Central memory CD4-positive, alpha-beta T cell (primary cell): ENCODE measurements around the gene COPS3.

Experiments
- DNase-seq: peaks from one replicate; pipeline ENCODE4 v3.0.0; 2022

The COPS3 gene

DNA sequence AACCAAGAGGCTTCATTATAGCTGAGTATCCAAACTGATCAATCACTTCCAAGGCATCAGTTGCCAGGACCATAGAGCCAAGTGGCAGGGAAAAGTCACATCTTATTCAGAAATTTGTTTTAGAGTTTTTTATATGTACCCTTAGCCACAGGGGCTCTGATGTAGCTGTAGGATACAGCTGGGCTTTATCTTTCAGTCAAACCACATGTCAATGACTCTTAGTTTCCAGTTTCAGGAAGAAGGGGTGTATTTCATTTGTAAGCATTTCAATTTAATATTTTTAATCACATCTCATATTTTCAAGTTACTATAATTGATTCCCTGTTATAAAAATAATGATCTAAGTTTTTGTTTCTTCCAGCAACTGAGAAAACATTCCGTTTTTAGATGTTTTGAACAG, 41.2 kb downstream of the COPS3 start:
- DNase-seq: no peak

GRCh38 chr17:17237026-17237799, 43.8 kb downstream of the COPS3 start, which contains the start of gene FLCN:
Gene FLCN (minus strand): TSS chr17:17237168. CDS start chr17:17228137, 9,031 bp downstream.
- DNase-seq: peak; percentile 88

GRCh38 chr17:17236295-17237025, 44.6 kb downstream of the COPS3 start:
- DNase-seq: peak; percentile 2

- DNase-seq: no peak
These were observed 45.6 kb downstream of the COPS3 start for GRCh38 chr17:17235212-17236174.

- no peak for DNase-seq
These were observed 48.8 kb downstream of the COPS3 start for GRCh38 chr17:17232303-17232621.

- DNase-seq: no peak
These were observed 49.3 kb downstream of the COPS3 start for GRCh38 chr17:17231621-17232302.

DNA sequence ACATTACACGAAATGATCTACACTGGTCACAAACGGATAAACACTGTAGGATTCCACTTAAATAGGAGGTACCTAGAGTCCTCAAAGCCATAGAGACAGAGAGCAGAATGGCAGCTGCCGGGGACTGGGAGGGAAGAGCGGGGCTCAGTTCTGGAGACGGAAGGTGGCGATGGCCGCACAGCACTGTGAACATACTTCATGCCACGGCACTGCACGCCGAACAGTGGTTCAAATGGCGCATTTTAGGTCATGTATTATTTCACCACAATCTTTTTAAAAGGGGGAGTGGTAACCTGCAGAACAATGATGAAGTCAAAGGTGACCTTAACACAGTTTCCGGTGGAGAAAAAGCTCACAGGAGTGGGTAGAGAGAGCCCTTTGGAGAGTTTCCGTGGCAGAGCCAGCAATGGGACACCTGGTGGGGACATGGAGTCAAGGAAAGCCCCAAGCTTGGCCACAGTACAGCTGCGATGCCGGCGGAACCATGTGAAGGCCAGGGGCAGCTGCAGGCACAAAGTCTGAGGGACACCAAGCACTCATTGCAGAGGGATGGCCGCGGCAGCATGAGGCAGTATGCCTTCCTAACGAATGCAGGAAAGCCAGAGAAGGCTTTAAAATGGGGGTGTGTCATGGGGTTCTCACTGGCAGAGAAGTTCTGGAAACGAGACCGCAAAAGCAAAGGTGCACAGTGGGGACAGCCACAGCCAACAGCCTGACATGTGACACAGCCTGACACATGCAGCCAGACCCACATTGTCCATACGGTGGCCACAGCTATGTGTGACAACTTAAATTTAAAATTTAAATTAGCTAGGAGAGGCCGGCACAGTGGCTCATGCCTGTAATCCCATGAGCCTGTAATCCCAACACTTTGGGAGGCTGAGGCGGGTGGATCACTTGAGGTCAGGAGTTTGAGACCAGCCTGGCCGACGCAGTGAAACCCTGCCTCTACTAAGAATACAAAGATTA, 51.3 kb downstream of the COPS3 start:
- no peak for DNase-seq

DNA sequence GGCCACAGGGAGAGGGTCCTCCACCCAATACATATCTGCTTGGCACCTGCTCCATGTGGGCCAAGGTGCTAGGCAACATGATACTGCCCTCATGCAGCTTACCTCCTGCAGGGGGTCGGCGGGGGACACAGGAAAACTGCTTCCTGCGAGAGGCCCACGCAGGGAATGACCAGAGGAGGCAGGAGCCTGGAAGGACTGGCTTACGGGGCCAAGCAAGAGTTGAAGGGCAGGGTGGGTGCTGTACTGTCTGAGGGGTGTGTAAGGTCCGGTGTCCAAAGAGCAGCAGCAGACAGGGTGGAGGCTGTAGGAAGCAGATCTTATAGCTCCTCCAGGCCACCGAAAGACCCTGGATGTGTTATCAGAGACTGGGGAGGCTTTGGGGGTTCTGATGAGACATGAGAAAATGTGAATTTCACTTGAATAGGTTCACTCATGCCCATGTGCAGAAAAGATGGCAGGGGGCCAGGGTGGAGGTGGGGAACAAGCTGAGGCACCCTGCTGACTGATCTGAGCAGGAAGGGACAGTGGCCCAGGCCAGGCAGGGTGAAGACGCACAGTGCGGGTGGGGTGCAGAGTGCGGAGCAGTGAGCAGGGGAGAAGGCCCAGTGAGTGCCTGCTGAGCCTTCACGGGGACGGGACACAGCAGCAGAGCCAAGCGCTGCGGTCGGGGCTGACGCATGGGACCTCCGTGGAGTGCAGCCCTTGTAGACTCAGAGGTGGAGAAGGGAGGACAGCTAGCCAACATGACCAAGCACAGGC, 52.3 kb downstream of the COPS3 start:
- no peak for DNase-seq

GRCh38 chr17:17227608-17228520, 53.2 kb downstream of the COPS3 start:
- no peak for DNase-seq

- DNase-seq: no peak
These were observed 54.4 kb downstream of the COPS3 start for GRCh38 chr17:17226451-17227265.

DNA sequence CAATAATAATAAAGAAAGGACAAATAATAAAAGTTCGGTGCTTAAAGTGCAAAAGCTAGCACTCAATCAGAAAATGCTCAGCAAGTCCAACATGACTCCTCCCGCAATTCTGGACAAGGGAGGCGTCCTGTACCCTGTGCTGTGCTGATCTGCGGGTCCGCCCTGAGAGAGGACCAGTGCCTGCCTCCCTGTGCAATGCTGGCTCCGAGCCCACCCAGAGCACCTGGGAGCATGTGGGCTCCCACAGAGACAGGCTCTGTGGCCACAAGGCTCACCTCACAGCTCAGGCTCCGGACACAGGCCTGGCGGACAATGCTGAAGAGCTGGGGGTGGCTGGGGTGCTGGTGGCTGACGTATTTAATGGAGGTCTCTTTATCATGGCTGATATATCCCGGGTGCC, 55.1 kb downstream of the COPS3 start:
- DNase-seq: no peak

DNA sequence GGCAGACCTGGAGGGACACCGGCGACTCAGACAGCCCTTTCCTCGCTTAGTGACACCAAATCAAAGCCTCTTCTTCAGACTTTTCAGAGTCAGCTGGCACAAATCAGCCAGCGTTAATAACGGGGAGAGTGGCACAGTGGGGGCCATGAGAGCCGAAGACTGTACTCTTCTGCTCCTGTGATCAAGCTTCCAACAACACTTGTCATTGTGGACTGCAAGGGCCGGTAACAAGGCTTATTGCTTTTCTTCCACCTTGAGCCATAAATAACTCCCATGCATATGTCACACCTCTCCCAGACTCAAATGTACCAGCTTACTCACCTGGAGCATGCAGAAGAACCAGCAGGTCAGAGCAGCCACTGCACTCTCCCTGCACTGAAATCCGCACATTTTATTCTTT, 56.9 kb downstream of the COPS3 start:
- no peak for DNase-seq

DNA sequence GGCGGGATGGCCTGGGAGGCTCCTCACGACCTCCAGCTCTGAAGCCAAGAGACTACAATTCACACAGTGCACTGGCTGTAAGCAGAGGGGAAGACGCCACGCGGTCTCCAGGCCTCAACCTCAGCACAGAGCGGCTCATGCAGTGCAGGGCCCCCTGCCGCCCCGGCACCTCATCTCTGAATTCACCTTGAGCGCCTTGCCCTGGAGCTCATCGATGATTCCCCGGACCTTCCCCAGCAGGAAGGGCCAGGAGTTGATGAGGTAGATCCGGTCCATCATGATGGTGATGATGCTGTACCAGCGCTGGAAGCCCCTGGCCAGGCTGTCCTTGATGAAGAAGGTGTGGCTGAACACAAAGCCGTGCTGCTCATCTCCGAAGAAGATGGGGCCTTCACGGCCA, 57.3 kb downstream of the COPS3 start:
- DNase-seq: no peak

DNA sequence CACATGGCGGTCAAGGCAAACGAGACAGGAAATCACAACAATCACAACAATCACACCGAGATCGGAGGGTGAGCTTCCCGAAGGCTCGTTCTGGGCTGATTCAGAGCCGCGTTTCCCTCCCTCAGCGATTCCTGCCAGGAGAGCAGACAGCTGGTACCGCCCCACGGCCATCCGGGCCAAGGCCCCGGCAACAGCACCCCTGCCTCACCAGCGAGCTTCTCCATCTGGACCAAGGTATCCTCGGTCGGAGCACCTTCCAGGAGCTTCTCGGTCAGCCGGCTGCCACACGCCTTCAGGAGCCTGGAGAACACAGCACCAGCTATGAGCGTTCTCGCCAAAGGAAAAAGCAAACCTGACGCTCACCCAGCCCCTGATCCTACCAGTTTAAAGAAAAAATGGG, 59.7 kb downstream of the COPS3 start:
- DNase-seq: no peak

- DNase-seq: no peak
These were observed 60.5 kb downstream of the COPS3 start for GRCh38 chr17:17220529-17220928.

GRCh38 chr17:17217995-17218394, 63.1 kb downstream of the COPS3 start:
- DNase-seq: no peak

GRCh38 chr17:17216776-17217175, 64.3 kb downstream of the COPS3 start:
- DNase-seq: no peak

DNA sequence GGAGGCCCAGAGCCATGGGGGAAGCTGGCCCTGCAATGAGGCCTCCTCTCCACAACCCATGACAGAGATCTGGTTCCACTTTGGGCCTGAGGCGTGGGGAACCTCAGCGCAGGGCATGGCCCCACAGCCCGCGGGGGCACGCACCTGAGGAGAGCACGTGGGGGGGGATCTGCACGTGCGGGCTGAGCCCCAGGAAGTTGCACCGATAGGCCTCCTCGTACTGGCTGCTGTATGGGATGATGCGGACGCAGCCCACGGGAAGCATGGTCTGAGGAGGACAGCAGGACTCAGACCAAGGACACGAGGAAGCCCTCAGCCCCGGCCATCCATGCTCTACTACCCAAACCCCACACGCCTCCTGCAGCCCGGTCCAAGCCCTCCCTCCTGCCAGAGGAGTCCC, 64.8 kb downstream of the COPS3 start:
- no peak for DNase-seq

DNA sequence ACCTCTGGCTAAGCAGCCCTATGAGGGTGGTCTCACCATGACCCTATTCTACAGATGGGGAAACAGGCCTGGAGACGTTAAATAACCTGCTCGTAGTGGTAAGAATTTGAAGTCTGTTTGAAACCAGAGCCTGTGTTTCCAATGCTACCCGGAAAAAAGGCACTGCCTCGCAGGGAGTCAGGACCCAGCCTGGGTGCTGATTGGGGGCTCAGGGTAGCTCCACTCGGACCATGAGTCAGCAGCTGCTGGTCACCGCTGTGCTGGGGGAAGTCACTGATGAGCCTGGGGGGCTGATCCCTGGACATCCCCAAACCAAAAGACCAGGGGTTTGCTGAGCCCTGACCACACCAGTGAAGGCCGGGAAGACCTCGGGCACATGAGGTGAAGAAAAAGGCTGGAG, 65.5 kb downstream of the COPS3 start:
- no peak for DNase-seq
